OCI-LY7 (cell line): ENCODE data around the gene PSMD2.

Source experiments
- EZH2phosphoT487 ChIP-seq: fragments of 200-600 bp; sonication (generic); IDR thresholded peaks from 2 replicates; pipeline ENCODE4 v1.6.1; 2018; ENCODE audit warnings: low read depth, borderline replicate concordance, mild to moderate bottlenecking, mixed run types, antibody characterized with exemption, low read length, moderate library complexity, mixed read lengths
- TF ChIP-seq, protein P1 (sequence below): fragments of 200-600 bp; sonication (generic); conservative IDR thresholded peaks from 2 replicates; pipeline ENCODE4 v1.5.1; 2014; ENCODE audit warnings: mild to moderate bottlenecking, antibody characterized with exemption, low read length, moderate library complexity, mixed read lengths

DNA sequence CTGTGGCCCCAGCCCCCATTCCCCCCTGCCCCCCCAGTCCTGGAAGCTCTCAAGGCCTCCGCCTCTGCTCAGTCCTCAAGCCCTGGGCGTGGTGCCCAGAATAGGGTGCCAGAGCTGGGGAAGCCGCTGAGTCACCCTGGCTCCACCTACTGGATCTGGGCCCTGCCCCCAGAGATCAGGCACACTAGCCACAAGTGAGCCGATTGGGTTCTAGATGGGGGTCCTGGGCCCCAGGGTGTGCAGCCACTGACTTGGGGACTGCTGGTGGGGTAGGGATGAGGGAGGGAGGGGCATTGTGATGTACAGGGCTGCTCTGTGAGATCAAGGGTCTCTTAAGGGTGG is 21.0 kb downstream of the PSMD2 start:
- TF ChIP-seq, protein P1, sequence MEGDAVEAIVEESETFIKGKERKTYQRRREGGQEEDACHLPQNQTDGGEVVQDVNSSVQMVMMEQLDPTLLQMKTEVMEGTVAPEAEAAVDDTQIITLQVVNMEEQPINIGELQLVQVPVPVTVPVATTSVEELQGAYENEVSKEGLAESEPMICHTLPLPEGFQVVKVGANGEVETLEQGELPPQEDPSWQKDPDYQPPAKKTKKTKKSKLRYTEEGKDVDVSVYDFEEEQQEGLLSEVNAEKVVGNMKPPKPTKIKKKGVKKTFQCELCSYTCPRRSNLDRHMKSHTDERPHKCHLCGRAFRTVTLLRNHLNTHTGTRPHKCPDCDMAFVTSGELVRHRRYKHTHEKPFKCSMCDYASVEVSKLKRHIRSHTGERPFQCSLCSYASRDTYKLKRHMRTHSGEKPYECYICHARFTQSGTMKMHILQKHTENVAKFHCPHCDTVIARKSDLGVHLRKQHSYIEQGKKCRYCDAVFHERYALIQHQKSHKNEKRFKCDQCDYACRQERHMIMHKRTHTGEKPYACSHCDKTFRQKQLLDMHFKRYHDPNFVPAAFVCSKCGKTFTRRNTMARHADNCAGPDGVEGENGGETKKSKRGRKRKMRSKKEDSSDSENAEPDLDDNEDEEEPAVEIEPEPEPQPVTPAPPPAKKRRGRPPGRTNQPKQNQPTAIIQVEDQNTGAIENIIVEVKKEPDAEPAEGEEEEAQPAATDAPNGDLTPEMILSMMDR: no peak
- no peak for TF ChIP-seq EZH2phosphoT487
